Measurements from ENCODE around the gene ZNF467. TPM values are rescaled to one million over a fixed set of nuclear protein-coding genes. Genes with fewer than 3 reads are reported as not detected.

ZNF467 gene
- total and polyA plus RNA-seq, 2 of the 8 experiments (the other 6 are each of a cell fraction or from before 2014, with no cell fraction given), result 0.50 to 0.51 TPM

DNA sequence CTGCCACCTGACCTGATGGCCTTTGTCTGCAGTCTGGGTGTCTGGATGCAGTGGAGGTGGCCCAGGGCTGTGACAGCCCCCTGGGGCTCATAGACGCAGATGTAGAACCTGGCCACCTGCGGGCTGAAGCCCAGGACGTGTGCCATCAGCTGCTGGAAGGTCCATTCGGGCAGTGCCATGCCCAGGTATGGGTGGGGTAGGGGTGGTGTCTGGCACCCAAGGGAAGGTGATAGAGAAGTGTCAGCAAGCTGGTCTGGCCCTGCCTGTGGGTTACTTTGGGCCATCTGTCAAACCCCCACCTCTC lies 6.1 kb upstream of the ZNF467 start:
- Histone ChIP-seq H3K23me2 (ENCODE audit: low read depth, low read length) (no peaks in the 10 kb centered on the region), H3K4me2 (ENCODE audit: insufficient read depth in 1 of 2, low read depth in 2 of 2, low read length in 2 of 2) (no peak overlapping the region), H4K8ac (ENCODE audit: extremely low read depth, insufficient read depth, low read length) (no peak overlapping the region), H3K9me3 (ENCODE audit: insufficient read depth in 2 of 2, low read depth in 1 of 2, low read length in 1 of 2) (no peaks in the 10 kb centered on the region), H2BK15ac (ENCODE audit: low read length) (no peak overlapping the region), H3K18ac (ENCODE audit: extremely low read depth, low read length) (no peak overlapping the region), H2BK20ac (ENCODE audit: low read length) (no peak overlapping the region), H4K91ac (replicated peaks; ENCODE audit: insufficient read length, low read length) (no peak overlapping the region), H3K4me3 (ENCODE audit: extremely low read depth in 1 of 4, insufficient read depth in 2 of 4, low read depth in 3 of 4, low read length in 4 of 4) (no peak overlapping the region), H4K20me1 (replicated peaks in 1 of 2; ENCODE audit: control insufficient read depth in 1 of 2, insufficient read depth in 2 of 2, low read length in 2 of 2) (peaks cover 0 to under 1% of the 10 kb centered on the region in 2 experiments), H3K27me3 (replicated peaks in 1 of 4; ENCODE audit: control insufficient read depth in 3 of 4, extremely low read depth in 1 of 4, insufficient read depth in 3 of 4, low read length in 3 of 4) (peaks cover 4 to 18% (median 16%) of the 10 kb centered on the region in 4 experiments), H3K27ac (ENCODE audit: low read depth, low read length) (no peak overlapping the region), H3K79me2 (ENCODE audit: control insufficient read depth in 1 of 2, insufficient read depth in 2 of 2, low read length in 2 of 2) (no peaks in the 10 kb centered on the region), H2BK12ac (ENCODE audit: low read depth, low read length) (no peak overlapping the region), H2AK5ac (ENCODE audit: low read depth, low read length) (no peak overlapping the region), H4K5ac (ENCODE audit: insufficient read length, low read depth, low read length) (no peak overlapping the region), H2AFZ (ENCODE audit: low read length) (no peak overlapping the region), H3K4me1 (replicated peaks in 1 of 4; ENCODE audit: control insufficient read depth in 3 of 4, insufficient read depth in 4 of 4, low read length in 3 of 4) (peaks cover 0 to 17% (median 9%) of the 10 kb centered on the region in 4 experiments; a peak in 6 of 7 replicates), H3K36me3 (ENCODE audit: control insufficient read depth in 2 of 4, insufficient read depth in 4 of 4, low read length in 3 of 4) (no peaks in the 10 kb centered on the region), H3K9ac (replicated peaks in 1 of 4; ENCODE audit: extremely low read depth in 1 of 4, low read depth in 3 of 4, low read length in 3 of 4) (no peak overlapping the region), H3K56ac (replicated peaks; ENCODE audit: insufficient read length, low read depth, low read length) (no peak overlapping the region), H3K79me1 (ENCODE audit: low read depth, low read length) (no peaks in the 10 kb centered on the region), H3K4ac (replicated peaks; ENCODE audit: insufficient read length, low read depth, low read length) (no peak overlapping the region), H2BK120ac (replicated peaks; ENCODE audit: low read depth, low read length) (no peak overlapping the region), H2BK5ac (ENCODE audit: low read depth, low read length) (no peak overlapping the region), H3K14ac (ENCODE audit: insufficient read length) (no peak overlapping the region), H3K23ac (ENCODE audit: insufficient read length) (no peak overlapping the region)
- 86% methylated on average over 4 of the region's 4 CpGs; no CpG with 5 or more reads in 1 of the 2 experiments for whole genome bisulfite sequencing, 2 experiments (ENCODE audit: extremely low coverage in 1 of 2, insufficient coverage in 1 of 2, insufficient read length in 1 of 2, insufficient replicate concordance in 2 of 2, low coverage in 1 of 2, low lambda C conversion rate in 2 of 2, missing lambda C conversion rate in 1 of 2)
- ChIA-PET POLR2A (ENCODE audit: partially characterized antibody) (no interaction called here), CTCF (ENCODE audit: partially characterized antibody) (interaction anchor here (0.5 to 12.9 kb wide), 6 partner anchors 10 to 324 kb away, joined by 3 to 115 read pairs (median 4); no protein-coding TSS in a partner anchor)
- DNase-seq (ENCODE audit: low read depth in 1 of 2, low spot score in 2 of 2), result no peak
- no peak for FAIRE-seq
- TF ChIP-seq ASH2L (IDR thresholded peaks at IDR 0.05; ENCODE audit: low read length) (no peak), KDM4A (IDR thresholded peaks at IDR 0.05; ENCODE audit: low read depth, low read length, severe bottlenecking) (no peak), RNF2 (IDR thresholded peaks at IDR 0.05; ENCODE audit: borderline replicate concordance, low read depth, low read length, missing control alignments, poor library complexity, severe bottlenecking) (no peak), POLR2A (IDR thresholded peaks at IDR 0.05; ENCODE audit: control extremely low read depth in 1 of 2, low read depth in 2 of 2, low read length in 2 of 2) (no peak), NRF1 (IDR thresholded peaks at IDR 0.05; ENCODE audit: low read depth, low read length) (no peak), SIX5 (IDR thresholded peaks at IDR 0.05; ENCODE audit: low read depth, low read length) (no peak), KDM5A (IDR thresholded peaks at IDR 0.05; ENCODE audit: low read length) (no peak), FOSL1 (IDR thresholded peaks at IDR 0.05; ENCODE audit: insufficient read depth, low read depth, low read length) (no peak), POLR2AphosphoS5 (IDR thresholded peaks at IDR 0.05; ENCODE audit: low read depth, low read length) (no peak), SAP30 (IDR thresholded peaks at IDR 0.05; ENCODE audit: insufficient read depth, insufficient replicate concordance, low read length) (no peak), EZH2 (IDR thresholded peaks at IDR 0.05; ENCODE audit: low read depth, low read length, severe bottlenecking) (no peak), EGR1 (IDR thresholded peaks at IDR 0.05; ENCODE audit: borderline replicate concordance, low read depth, low read length) (no peak)
- TF ChIP-seq, protein P1, sequence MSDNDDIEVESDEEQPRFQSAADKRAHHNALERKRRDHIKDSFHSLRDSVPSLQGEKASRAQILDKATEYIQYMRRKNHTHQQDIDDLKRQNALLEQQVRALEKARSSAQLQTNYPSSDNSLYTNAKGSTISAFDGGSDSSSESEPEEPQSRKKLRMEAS (IDR thresholded peaks at IDR 0.05), result no peak
- TF ChIP-seq, protein P2, sequence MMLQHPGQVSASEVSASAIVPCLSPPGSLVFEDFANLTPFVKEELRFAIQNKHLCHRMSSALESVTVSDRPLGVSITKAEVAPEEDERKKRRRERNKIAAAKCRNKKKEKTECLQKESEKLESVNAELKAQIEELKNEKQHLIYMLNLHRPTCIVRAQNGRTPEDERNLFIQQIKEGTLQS (IDR thresholded peaks at IDR 0.05; ENCODE audit: insufficient read depth, low read depth, low read length), result no peak

Data from H1 (cell line).